GM12874 (cell line): Measurements from ENCODE around the gene FUOM.

ENCODE experiments used
- CTCF ChIP-seq: IDR thresholded peaks from 2 replicates; pipeline ENCODE4 v1.5.1; 2011; ENCODE audit warnings: low read depth, mild to moderate bottlenecking, control low read depth, low read length, moderate library complexity; ENCODE audit not compliant: insufficient read depth

Gene FUOM

DNA sequence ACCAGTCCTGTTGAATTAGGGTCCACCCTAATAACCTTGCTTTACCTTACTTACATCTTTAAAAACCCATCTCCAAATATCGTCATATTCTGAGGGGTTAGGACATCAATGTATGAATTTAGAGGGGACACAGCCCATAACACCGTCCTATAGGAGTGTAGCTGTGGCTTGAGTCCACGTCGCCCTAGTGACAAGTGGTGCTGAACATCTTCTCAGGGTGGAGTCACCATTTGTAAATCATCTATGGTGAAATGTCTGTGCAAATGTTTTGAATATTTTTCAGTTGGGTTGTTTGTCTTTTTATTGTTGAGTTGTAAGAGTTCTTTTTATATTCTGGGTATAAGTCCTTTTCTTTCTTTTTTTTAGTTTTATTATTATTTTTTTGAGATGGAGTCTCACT lies 15.8 kb downstream of the FUOM start:
- no peak for TF ChIP-seq CTCF

DNA sequence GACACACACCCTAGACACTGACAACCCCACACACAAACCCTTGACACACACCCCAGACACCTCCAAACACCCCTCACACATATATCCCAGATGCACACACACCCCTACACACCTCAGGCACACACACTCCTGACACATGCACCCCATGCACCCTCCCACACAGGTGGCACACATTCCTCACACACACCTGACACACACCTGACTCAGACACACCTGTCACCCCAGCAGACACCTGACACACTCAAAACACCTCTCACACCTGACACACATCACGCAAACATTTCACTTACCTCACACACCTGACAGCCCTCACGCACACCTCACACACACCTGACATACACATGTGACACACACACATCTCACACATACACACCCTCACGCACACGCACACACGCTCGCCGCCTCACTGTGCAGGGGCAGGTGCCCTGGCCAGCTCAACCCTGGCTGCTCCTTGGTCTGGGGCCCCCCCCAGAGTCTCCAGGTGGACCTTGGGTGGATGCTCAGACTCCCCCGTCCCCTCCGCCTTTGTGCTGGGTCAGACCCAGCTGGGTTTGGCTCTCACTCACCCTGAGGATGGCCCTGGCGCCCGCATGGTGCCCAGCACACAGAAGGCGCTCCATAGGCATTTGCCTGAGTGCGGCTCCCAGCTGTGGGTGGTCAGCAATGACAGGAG lies 18.0 kb downstream of the FUOM start:
- TF ChIP-seq CTCF: no peak

DNA sequence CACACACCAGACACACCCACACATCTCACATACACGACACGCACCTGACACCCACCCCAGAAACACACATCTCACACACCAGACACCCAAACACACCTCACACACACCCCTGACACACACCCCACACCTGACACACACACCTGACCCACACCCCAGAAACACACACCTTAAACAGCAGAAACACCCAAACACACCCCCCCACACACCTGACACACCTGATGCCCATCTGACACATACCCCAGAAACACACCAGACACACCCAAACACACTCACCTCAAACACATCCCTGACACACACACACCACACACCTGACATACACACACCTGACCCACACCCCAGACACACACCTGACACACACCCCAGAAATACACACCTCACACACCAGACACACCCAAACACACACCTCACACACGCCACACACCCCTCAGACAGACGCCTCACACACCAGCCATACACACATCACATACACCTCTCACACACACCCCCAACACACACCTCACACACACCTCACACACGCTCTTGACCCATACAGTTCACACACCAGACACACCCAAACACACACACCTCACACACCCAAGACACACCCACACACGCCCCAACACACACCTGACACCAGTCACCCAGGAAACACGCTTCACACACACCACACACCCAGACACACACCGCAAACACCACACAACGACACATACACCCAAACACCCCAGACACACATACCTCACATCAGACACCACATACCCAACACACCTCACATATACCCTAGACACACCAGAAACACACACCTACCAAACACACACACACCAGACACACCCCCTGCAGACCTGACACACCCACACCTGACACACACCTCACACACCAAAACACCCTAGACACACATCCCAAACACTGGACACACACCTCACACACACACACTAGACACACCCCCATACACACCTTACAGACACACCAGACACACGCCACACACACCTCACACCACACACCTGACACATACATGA lies 19.4 kb downstream of the FUOM start:
- TF ChIP-seq CTCF: no peak

DNA sequence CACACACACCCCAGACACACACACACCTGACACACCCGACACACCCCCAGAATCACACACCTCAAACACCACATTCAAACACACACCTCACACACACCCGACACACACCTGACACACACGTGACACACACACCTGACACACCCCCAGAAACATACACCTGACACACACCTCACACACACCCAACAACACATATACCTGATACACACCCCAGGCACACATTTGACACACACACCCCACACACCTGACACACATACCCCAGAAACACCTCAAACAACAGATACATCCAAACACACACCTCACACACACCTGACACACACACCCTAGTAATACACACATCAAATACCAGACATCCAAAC lies 20.5 kb downstream of the FUOM start:
- no peak for TF ChIP-seq CTCF

GRCh38 chr10:133336577-133337369 lies 21.0 kb downstream of the FUOM start, which contains the start of gene CALY:
CALY (minus strand) TSS chr10:133336896; CDS start chr10:133328989, 7,907 bp downstream.
- TF ChIP-seq CTCF: no peak

DNA sequence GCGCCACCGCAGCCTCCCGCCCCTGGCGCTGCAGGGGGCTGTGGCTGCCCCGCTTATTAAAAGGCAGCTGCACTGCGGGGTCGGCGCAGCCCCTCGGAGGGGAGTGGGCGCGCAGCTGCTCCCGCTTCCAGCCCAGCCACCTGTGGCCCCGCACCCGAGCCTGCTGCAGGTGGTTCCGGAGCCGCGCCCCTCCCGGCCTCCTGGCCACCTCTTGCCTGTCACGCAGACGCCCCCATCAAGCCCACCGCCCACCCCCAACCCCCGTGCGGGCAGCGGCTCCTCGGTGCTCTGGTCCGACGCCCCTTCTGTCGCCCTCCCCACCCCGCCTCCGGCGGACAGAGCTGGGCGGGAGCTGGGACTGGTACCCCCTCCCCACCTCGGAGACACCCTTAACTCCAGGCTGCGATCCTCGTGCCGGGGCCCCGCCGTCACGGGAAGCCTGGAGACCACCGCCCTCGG lies 21.7 kb downstream of the FUOM start:
- no peak for TF ChIP-seq CTCF
